Erythroblast (primary cell): Measurements from ENCODE around the gene METTL9.
"Not testable (repeated sequence)": the region's sequence is repeated elsewhere in the genome, so short reads cannot be mapped to it uniquely, and the experiment has no call there.

Experiments
- DNase-seq, 2 experiments: peaks; one replicate each; lab custom pipeline; 2025; lab: John Stamatoyannopoulos, UW
- GATA1 ChIP-seq: IDR thresholded peaks from 2 replicates; pipeline ENCODE4 v1.6.1; 2011; ENCODE audit warnings: low read depth, mild to moderate bottlenecking, control low read depth, low read length, moderate library complexity
- POLR2A ChIP-seq: IDR thresholded peaks from 2 replicates; pipeline ENCODE4 v1.6.1; 2011; ENCODE audit warnings: mild to moderate bottlenecking, low read length

METTL9 gene

GRCh38 chr16:21592191-21592590 is 7.2 kb upstream of the METTL9 start:
- TF ChIP-seq POLR2A, result no peak
- DNase-seq, result no peak

GRCh38 chr16:21593530-21594289 is 5.7 kb upstream of the METTL9 start:
- TF ChIP-seq GATA1, result no peak
- TF ChIP-seq POLR2A, result no peak
- DNase-seq, result no peak

- TF ChIP-seq GATA1 (no peak), POLR2A (no peak)
- DNase-seq, result no peak
Observed at GRCh38 chr16:21597561-21598030, 1.8 kb upstream of the METTL9 start.

GRCh38 chr16:21598206-21598605 is 1.2 kb upstream of the METTL9 start:
- no peak for DNase-seq
- no peak for TF ChIP-seq GATA1
- no peak for TF ChIP-seq POLR2A

- peak; percentile 63 to 72 for DNase-seq
- no peak for TF ChIP-seq POLR2A
- TF ChIP-seq GATA1, result no peak
Observed at GRCh38 chr16:21598701-21599121, 666 bp upstream of the METTL9 start.

- no peak for TF ChIP-seq GATA1
- TF ChIP-seq POLR2A, result peak; percentile 30
- DNase-seq, result peak; percentile 73 to 84
Observed at GRCh38 chr16:21600031-21600773, 825 bp downstream of the METTL9 start.

- TF ChIP-seq GATA1 (no peak), POLR2A (no peak)
- DNase-seq, result no peak
Observed at GRCh38 chr16:21602785-21603184, 3.4 kb downstream of the METTL9 start.

GRCh38 chr16:21603928-21604327 is 4.6 kb downstream of the METTL9 start:
- no peak for TF ChIP-seq POLR2A
- TF ChIP-seq GATA1, result no peak
- no peak for DNase-seq

- DNase-seq, result not testable (repeated sequence)
Observed at GRCh38 chr16:21605848-21606247, 6.5 kb downstream of the METTL9 start.

- TF ChIP-seq GATA1, result no peak
- TF ChIP-seq POLR2A, result no peak
- peak; percentile 62 to 70 for DNase-seq
Observed at GRCh38 chr16:21608639-21609328, 9.4 kb downstream of the METTL9 start.

GRCh38 chr16:21610006-21610544 is 10.7 kb downstream of the METTL9 start:
- DNase-seq, result no peak
- TF ChIP-seq POLR2A (no peak), GATA1 (no peak)

- TF ChIP-seq POLR2A (no peak), GATA1 (no peak)
Observed at GRCh38 chr16:21610766-21611165, 11.4 kb downstream of the METTL9 start.

GRCh38 chr16:21611198-21611555 is 11.8 kb downstream of the METTL9 start:
- TF ChIP-seq GATA1, result no peak
- no peak for TF ChIP-seq POLR2A
- DNase-seq, result peak; percentile 63 to 80

More at GRCh38 chr16:21610766-21611165, 11.4 kb downstream of the METTL9 start:
- no peak for DNase-seq

GRCh38 chr16:21611556-21612384 is 12.4 kb downstream of the METTL9 start:
- DNase-seq, result peak; percentile 91
- TF ChIP-seq POLR2A, result no peak
- TF ChIP-seq GATA1, result no peak
